OCI-LY1 (cell line): ENCODE measurements around the gene SRR.

Source experiments
- H2AFZ ChIP-seq: fragments of 200-600 bp; sonication (generic), shearing (Covaris generic); 2 replicates; pipeline ENCODE4 v1.6.0; 2014; ENCODE audit warnings: antibody characterized with exemption, mild to moderate bottlenecking, low read length
- H3F3A ChIP-seq: fragments of 200-600 bp; sonication (generic), shearing (Covaris generic); 2 replicates; pipeline ENCODE4 v1.6.0; 2014; ENCODE audit warnings: mild to moderate bottlenecking, antibody characterized with exemption, low read length, moderate library complexity; ENCODE audit not compliant: insufficient read depth
- H3K27ac ChIP-seq: fragments of 200-600 bp; sonication (generic); 2 replicates; pipeline ENCODE4 v1.5.1; 2014; ENCODE audit warnings: low read length, mixed run types, mild to moderate bottlenecking, low read depth; ENCODE audit not compliant: poor library complexity, severe bottlenecking
- H3K27me3 ChIP-seq: fragments of 200-600 bp; sonication (generic); 2 replicates; pipeline ENCODE4 v1.6.0; 2014; ENCODE audit warnings: antibody characterized with exemption, mild to moderate bottlenecking, low read length, moderate library complexity; ENCODE audit not compliant: insufficient read depth
- H3K36me3 ChIP-seq: fragments of 200-600 bp; sonication (generic); 2 replicates; pipeline ENCODE4 v1.6.1; 2014; ENCODE audit warnings: mild to moderate bottlenecking, antibody characterized with exemption, low read length, moderate library complexity, mixed read lengths; ENCODE audit not compliant: insufficient read depth
- H3K4me1 ChIP-seq: fragments of 200-600 bp; sonication (generic); 2 replicates; pipeline ENCODE4 v1.5.1; 2014; ENCODE audit warnings: mild to moderate bottlenecking, low read length, moderate library complexity; ENCODE audit not compliant: insufficient read depth, severe bottlenecking
- H3K4me2 ChIP-seq: fragments of 200-600 bp; sonication (generic), shearing (Covaris generic); 2 replicates; pipeline ENCODE4 v1.6.1; 2014; ENCODE audit warnings: low read length
- H3K4me3 ChIP-seq: fragments of 200-600 bp; sonication (generic); 2 replicates; pipeline ENCODE4 v1.5.1; 2014; ENCODE audit warnings: low read length, low read depth, mild to moderate bottlenecking, mixed read lengths; ENCODE audit not compliant: poor library complexity, severe bottlenecking
- H3K79me2 ChIP-seq: fragments of 200-600 bp; shearing (Covaris generic); 2 replicates; pipeline ENCODE4 v1.6.1; 2016; ENCODE audit warnings: mixed run types, low read length, mixed read lengths; ENCODE audit not compliant: insufficient read depth
- H3K9ac ChIP-seq: fragments of 200-600 bp; sonication (generic), shearing (Covaris generic); 2 replicates; pipeline ENCODE4 v1.6.1; 2014; ENCODE audit warnings: mild to moderate bottlenecking, low read length, mixed read lengths
- H3K9me2 ChIP-seq: fragments of 200-600 bp; sonication (generic), shearing (Covaris generic); 2 replicates; pipeline ENCODE4 v1.6.1; 2014; ENCODE audit warnings: low read depth, mild to moderate bottlenecking, low read length, mixed read lengths
- H3K9me3 ChIP-seq: fragments of 200-600 bp; shearing (Covaris generic); 2 replicates; pipeline ENCODE4 v1.6.1; 2014; ENCODE audit warnings: low read length, mixed read lengths
- H4K20me1 ChIP-seq: fragments of 200-600 bp; sonication (generic), shearing (Covaris generic); 2 replicates; pipeline ENCODE4 v1.6.0; 2016; ENCODE audit warnings: mild to moderate bottlenecking, low read length; ENCODE audit not compliant: insufficient read depth
- CTCF ChIP-seq: fragments of 200-600 bp; sonication (generic), shearing (Covaris generic); IDR thresholded peaks from 2 replicates; pipeline ENCODE4 v1.5.1; 2017; ENCODE audit warnings: mild to moderate bottlenecking, antibody characterized with exemption, low read length, moderate library complexity, mixed read lengths
- EZH2 ChIP-seq: fragments of 200-600 bp; sonication (generic), shearing (Covaris generic); IDR thresholded peaks from 2 replicates; pipeline ENCODE4 v1.8.0; 2017; ENCODE audit warnings: borderline replicate concordance, mixed run types, mild to moderate bottlenecking, antibody characterized with exemption, low read length, moderate library complexity, mixed read lengths

SRR gene

GRCh38 chr17:2343421-2343820 lies 39.7 kb downstream of the SRR start:
- Histone ChIP-seq H3K27ac (no peak overlapping the region), H4K20me1 (no peaks in the 10 kb centered on the region), H3K4me3 (no peak overlapping the region), H3K36me3 (peaks cover 41% of the 10 kb centered on the region), H3K27me3 (no peaks in the 10 kb centered on the region), H3K79me2 (no peaks in the 10 kb centered on the region), H3F3A (no peaks in the 10 kb centered on the region), H3K4me1 (peaks cover 1% of the 10 kb centered on the region), H3K9ac (no peak overlapping the region), H2AFZ (no peak overlapping the region), H3K9me2 (no peaks in the 10 kb centered on the region), H3K9me3 (no peaks in the 10 kb centered on the region), H3K4me2 (no peak overlapping the region)
- TF ChIP-seq CTCF (no peak), EZH2 (no peak)

- Histone ChIP-seq H3F3A (no peaks in the 10 kb centered on the region), H3K9me2 (no peaks in the 10 kb centered on the region), H3K9me3 (no peaks in the 10 kb centered on the region), H3K4me3 (no peak overlapping the region), H3K4me1 (no peaks in the 10 kb centered on the region), H3K27ac (no peak overlapping the region), H3K27me3 (no peaks in the 10 kb centered on the region), H3K36me3 (peaks cover 41% of the 10 kb centered on the region), H3K4me2 (no peak overlapping the region), H4K20me1 (no peaks in the 10 kb centered on the region), H3K9ac (no peak overlapping the region), H2AFZ (no peak overlapping the region), H3K79me2 (no peaks in the 10 kb centered on the region)
- TF ChIP-seq EZH2 = no peak
Observed at GRCh38 chr17:2344528-2344927, 40.8 kb downstream of the SRR start.

- Histone ChIP-seq H3K79me2 (no peaks in the 10 kb centered on the region), H3F3A (no peaks in the 10 kb centered on the region), H3K27ac (no peak overlapping the region), H2AFZ (no peak overlapping the region), H3K4me2 (no peak overlapping the region), H3K36me3 (peaks cover 37% of the 10 kb centered on the region), H3K4me1 (no peaks in the 10 kb centered on the region), H3K4me3 (no peak overlapping the region), H3K9me3 (no peaks in the 10 kb centered on the region), H4K20me1 (no peaks in the 10 kb centered on the region), H3K9ac (no peak overlapping the region), H3K27me3 (no peaks in the 10 kb centered on the region), H3K9me2 (no peaks in the 10 kb centered on the region)
- TF ChIP-seq CTCF (no peak), EZH2 (no peak)
Observed at GRCh38 chr17:2346475-2346874, 42.7 kb downstream of the SRR start.

- Histone ChIP-seq H3K4me1 (peaks cover 9% of the 10 kb centered on the region), H2AFZ (no peak overlapping the region), H4K20me1 (no peaks in the 10 kb centered on the region), H3K79me2 (no peaks in the 10 kb centered on the region), H3K4me3 (no peak overlapping the region), H3K4me2 (no peak overlapping the region), H3K9me3 (no peaks in the 10 kb centered on the region), H3K27ac (no peak overlapping the region), H3K27me3 (no peaks in the 10 kb centered on the region), H3K36me3 (peaks cover 24% of the 10 kb centered on the region), H3F3A (peaks cover 3% of the 10 kb centered on the region; the same call in 1 of the 2 replicates), H3K9ac (no peak overlapping the region), H3K9me2 (no peaks in the 10 kb centered on the region)
- TF ChIP-seq EZH2 (no peak), CTCF (no peak)
Observed at GRCh38 chr17:2347805-2348685, 44.3 kb downstream of the SRR start.
